Fibroblast of mammary gland (primary cell): Measurements from ENCODE around the gene FAM120C.

Experiments used
- DNase-seq: peaks from one replicate; pipeline ENCODE4 v3.0.0-alpha.2; 2010; ENCODE audit warnings: low read depth
- H3K4me3 ChIP-seq: 2 replicates; pipeline ENCODE4 v1.5.1; 2011; ENCODE audit warnings: low read depth, mild to moderate bottlenecking, low read length, moderate library complexity; ENCODE audit not compliant: control insufficient read depth
- CTCF ChIP-seq: conservative IDR thresholded peaks from 2 replicates; pipeline ENCODE4 v1.5.1; 2011; ENCODE audit warnings: low read depth, low read length, inconsistent platforms; ENCODE audit not compliant: control insufficient read depth, insufficient read depth

The FAM120C gene

GRCh38 chrX:54182864-54183613 is at the start of gene FAM120C:
FAM120C (minus strand) TSS chrX:54183254; CDS start chrX:54183198, 56 bp downstream.
- peak; percentile 65 for DNase-seq
- peak within 1 kb of the TSS; percentile 54 for H3K4me3 ChIP-seq
- no peak for TF ChIP-seq CTCF

GRCh38 chrX:54230435-54231148 is 47.5 kb upstream of the FAM120C start:
- no peak for TF ChIP-seq CTCF
- H3K4me3 ChIP-seq = no peak overlapping the region
- DNase-seq = no peak

GRCh38 chrX:54223581-54223980 is 40.5 kb upstream of the FAM120C start:
- no peak for DNase-seq
- H3K4me3 ChIP-seq = no peak overlapping the region
- no peak for TF ChIP-seq CTCF

- no peak for TF ChIP-seq CTCF
- DNase-seq = no peak
- H3K4me3 ChIP-seq = no peak overlapping the region
Observed at GRCh38 chrX:54213603-54214002, 30.5 kb upstream of the FAM120C start.

- DNase-seq = peak; percentile 73
- no peak overlapping the region for H3K4me3 ChIP-seq
- TF ChIP-seq CTCF = no peak
Observed at GRCh38 chrX:54208531-54208930, 25.5 kb upstream of the FAM120C start.

GRCh38 chrX:54198262-54198661 is 15.2 kb upstream of the FAM120C start:
- DNase-seq = no peak
- no peak for TF ChIP-seq CTCF
- H3K4me3 ChIP-seq = no peak overlapping the region
